Stimulated activated CD4-positive, alpha-beta T cell treated with anti-CD3 and anti-CD28 coated beads, Interleukin-1b, Interleukin-23, amount 100 ng/mL, for 24 hours (primary cell): ENCODE measurements around the gene SETD1A.

Experiments
- DNase-seq, 4 experiments: peaks; one replicate each; pipeline ENCODE4 v3.0.0-alpha.2; 2020; ENCODE audit warnings: low read depth in 4 of 4, low spot score in 1 of 4

Gene SETD1A

GRCh38 chr16:30996985-30997724 lies 39.6 kb downstream of the SETD1A start:
- peak; percentile 74 to 84 (median 78) for DNase-seq

GRCh38 chr16:30997725-30998711 lies 40.5 kb downstream of the SETD1A start:
- no peak for DNase-seq

GRCh38 chr16:30998852-30999761 lies 41.6 kb downstream of the SETD1A start:
- DNase-seq, result no peak

- DNase-seq, result no peak
These were observed 43.3 kb downstream of the SETD1A start for GRCh38 chr16:31000671-31001382.

GRCh38 chr16:31001507-31002249 lies 44.1 kb downstream of the SETD1A start:
- no peak for DNase-seq

- no peak for DNase-seq
These were observed 44.7 kb downstream of the SETD1A start for GRCh38 chr16:31002250-31002700.

- no peak for DNase-seq
These were observed 45.3 kb downstream of the SETD1A start for GRCh38 chr16:31002862-31003341.

GRCh38 chr16:31003744-31004143 lies 46.2 kb downstream of the SETD1A start:
- no peak for DNase-seq

- DNase-seq, result no peak
These were observed 47.1 kb downstream of the SETD1A start for GRCh38 chr16:31004658-31005057.

- DNase-seq, result no peak
These were observed 48.0 kb downstream of the SETD1A start for GRCh38 chr16:31005350-31006085.

GRCh38 chr16:31006086-31006385 lies 48.5 kb downstream of the SETD1A start:
- no peak for DNase-seq

- no peak for DNase-seq
These were observed 49.0 kb downstream of the SETD1A start for GRCh38 chr16:31006589-31006988.

GRCh38 chr16:31007684-31008083 lies 50.1 kb downstream of the SETD1A start:
- no peak for DNase-seq

- no peak for DNase-seq
These were observed 50.6 kb downstream of the SETD1A start for GRCh38 chr16:31008149-31008548.

- DNase-seq, result no peak
These were observed 51.0 kb downstream of the SETD1A start for GRCh38 chr16:31008551-31008950.

GRCh38 chr16:31009120-31009519 lies 51.6 kb downstream of the SETD1A start:
- no peak for DNase-seq

GRCh38 chr16:31009894-31010584 lies 52.5 kb downstream of the SETD1A start:
- no peak for DNase-seq

- DNase-seq, result peak in 3 of 4 experiments; percentile 25 to 37 (median 35)
These were observed 53.2 kb downstream of the SETD1A start, which contains the start of gene STX1B for GRCh38 chr16:31010585-31011325. Gene STX1B, minus strand, starts transcription at chr16:31010638. Its CDS starts 242 bp downstream, at chr16:31010396.
